Right forelimb (tissue), 1 donor: ENCODE measurements around the gene TNIP1.

Experiments used
- DNase-seq: peaks from one replicate; pipeline ENCODE4 v3.0.0-alpha.2; 2018

TNIP1 gene

DNA sequence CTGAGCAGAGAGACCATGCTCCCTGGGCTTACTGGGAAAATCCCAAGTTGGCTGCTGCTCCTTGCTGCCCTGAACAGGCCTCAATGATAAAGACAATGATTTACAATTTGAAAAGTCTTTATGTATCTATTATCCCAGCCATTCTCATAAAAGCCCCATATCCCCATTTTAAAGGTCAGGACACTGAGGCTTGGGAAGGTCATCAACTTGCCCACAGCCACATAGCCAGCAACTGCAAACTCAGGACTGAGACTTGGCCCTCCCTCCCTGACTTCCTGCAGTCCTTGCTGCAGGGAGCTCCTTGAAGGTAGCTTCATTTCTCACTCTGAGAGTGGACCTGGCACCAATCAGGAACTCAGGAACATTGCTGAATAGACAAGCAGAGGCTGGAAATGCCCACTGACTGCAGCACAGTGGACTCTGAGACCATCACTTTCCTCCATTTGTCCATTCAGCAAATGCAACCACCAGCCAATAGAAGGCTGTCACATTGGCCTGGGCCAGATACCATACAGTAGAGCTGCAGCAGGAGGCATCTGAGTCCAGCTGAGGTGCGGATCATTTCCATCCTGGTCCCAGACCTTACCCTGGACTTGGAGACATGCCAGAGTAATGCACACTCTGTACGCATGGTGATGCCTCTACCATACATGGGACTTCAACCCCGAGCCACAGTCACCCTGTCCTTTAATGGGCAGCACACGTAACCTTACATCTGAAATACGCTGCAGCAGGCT lies 18.3 kb downstream of the TNIP1 start:
- DNase-seq, result no peak

DNA sequence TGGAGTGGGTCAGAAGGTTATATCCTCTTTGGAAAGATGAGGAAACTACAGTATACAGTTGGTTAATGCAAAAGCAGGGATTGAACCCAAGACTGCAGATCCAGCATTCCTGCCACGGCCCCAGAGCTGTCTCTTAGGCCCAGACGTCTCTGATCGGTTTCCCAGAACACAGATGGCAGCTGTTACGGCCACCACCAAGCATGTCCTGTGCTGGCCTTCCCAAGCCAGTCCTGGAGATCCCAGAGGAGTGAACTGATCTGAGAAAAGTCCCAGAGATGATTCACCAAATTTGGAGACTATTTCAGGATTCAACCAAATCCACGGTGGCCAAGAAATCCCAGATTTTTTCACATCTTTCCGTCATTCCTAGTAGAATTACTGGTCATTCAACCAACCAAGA lies 20.1 kb downstream of the TNIP1 start:
- no peak for DNase-seq

DNA sequence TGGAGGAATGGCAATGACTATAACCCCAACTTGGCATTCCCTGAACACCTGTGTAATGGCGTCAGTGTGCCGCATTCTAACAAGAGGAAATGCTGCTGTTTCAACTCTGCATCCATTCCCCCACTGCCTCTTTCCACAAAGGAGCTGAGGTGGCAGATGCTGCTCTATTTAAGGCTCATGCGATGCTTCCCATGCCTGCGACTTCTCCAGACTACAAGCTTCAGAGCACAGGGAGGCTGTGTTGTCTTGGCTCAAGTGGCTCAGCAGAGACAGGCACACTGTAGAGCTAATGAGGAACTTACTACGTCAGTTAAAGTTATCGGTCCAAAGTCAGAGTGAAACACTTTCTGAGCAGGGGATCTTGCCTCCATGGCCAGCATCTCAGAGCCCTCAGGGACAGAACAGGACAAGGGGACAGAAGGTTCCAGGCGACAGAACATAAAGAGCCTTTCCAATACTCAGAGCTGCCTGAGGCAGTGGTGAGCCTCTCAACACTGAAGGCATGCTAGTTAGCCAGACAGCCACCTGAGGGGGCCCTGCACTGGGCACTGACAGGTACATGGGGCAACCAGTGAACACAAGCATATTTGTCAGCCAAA lies 21.8 kb downstream of the TNIP1 start:
- no peak for DNase-seq

DNA sequence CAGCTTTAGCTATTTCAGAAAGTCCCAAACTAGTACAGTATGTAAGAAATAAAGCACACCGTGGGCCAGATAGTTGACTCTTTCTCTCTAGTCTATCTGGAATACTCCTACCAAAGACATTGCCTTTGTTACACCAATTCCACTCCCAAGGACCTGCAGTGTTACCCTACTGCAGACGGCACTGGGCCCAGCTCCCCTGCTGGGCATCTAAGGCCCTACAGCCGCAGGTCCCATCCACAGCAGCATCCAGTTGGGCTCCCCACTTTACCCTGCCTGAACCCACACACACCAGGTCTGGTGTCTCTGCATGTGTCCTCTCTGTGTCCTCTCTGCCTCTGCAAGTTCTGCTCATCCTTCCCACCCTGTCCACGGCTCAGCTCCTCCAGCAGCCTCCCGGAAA lies 22.5 kb downstream of the TNIP1 start:
- DNase-seq, result no peak

DNA sequence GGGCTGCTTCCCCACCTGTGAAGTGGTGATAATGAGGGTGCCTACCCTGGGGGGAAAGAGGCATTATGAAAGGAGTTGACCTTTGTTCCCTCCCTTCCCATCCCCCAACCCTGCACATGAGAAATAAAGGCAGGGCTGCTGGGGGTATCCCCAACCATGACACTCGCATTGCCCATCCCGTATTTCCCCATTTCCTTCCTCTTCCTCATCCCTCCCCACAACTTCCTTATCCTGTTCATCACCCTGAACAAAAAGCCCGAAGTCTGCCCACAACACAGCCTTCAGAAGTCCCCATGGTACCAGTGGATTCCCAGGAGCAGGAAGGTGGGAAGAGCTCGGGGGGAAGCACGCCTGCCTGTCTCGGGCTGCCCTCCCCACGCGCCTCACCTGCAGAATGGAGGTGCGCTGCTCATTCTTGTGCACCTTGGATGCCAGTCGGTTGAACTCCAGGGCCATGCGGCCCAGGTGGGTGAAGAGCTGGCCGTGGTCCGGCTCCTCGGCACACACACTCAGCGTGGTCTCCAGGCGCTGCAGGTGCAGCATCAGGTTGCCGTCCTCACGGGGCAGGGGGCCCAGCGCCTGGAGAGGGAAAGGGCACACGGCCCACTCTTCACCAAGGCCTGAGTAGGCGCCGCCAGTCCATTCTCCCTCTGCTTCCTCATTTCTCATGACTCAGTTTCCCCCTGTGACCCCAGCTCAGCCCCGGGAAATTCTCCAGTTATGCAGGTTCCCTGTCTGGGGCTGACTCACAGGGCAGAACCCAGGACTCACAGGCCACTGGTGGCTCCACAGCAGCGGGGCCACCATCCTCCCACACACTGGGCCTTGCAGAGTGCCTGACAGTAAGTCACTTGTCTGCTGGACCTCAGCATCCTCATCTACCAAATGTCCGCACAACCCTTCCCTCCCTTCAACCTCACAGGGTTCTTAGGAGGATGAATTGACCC lies 24.2 kb downstream of the TNIP1 start:
- DNase-seq, result no peak

DNA sequence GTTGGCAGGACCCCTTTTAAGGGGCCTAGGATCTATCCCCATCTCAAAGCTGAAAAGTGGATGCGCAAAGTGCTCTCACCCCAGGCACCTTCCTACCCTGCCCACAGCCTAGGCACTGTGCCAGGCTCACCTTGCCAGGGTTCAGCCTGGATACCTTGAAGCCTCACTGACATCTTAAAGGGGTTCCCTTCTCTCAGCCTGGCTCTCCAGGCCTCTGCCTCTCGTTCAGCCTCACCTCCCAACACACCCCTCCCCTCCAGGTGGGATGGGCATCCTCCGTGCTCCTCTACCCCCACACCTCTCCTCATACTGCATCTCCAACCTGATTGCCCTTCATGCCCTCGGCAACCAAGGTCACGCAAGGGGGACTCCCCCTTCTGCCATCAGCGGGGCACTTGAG lies 25.5 kb downstream of the TNIP1 start:
- no peak for DNase-seq

DNA sequence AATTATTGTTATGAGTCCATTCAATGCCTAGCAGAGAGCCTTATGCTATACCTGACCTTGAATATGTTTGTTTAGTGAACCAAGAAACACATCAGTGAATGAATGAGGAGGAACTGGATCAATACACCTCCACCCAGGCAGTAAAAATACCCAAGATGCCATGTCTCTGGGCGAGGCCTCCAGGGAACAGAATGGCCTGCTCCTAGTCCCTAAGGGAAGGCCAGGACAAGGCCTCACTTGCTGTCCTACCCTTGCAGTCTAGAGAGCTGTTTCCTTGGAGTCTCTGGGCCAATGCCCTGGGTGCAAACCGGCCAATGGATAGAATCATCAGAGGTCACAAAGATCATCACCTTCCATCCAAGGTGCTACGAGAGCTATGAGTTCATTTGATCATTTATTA lies 26.1 kb downstream of the TNIP1 start:
- DNase-seq, result no peak

DNA sequence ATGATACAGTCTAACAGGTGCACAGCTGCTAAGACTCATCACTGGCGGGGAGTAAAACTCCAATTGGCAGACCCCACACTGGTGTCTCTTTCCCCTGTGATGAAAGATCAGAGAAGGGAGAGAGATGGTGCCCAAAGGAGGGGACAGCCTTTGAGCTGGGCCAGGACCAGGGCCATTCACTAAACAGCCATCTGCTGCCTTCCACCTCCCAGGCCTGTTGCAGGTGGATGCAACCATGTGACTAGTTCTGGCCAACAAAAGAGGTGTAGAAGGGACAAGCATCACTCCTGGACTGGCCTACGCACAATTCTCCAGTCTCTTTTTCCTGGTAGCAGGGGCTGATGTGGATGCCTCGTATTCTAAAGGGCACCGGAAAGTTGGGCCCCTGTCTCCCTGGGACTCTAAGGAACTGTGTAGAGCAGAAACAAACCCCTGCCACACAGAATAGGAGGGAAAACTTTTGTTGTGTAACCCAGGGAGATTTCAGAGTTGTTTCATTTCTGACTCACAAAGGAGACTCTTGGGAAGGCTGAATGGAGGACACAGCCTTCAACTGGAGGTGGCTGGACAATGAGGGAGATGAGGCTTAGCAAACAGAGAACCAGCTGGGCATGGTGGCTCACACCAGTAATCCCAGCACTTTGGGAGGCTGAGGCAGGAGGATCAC lies 26.9 kb downstream of the TNIP1 start:
- DNase-seq, result no peak

DNA sequence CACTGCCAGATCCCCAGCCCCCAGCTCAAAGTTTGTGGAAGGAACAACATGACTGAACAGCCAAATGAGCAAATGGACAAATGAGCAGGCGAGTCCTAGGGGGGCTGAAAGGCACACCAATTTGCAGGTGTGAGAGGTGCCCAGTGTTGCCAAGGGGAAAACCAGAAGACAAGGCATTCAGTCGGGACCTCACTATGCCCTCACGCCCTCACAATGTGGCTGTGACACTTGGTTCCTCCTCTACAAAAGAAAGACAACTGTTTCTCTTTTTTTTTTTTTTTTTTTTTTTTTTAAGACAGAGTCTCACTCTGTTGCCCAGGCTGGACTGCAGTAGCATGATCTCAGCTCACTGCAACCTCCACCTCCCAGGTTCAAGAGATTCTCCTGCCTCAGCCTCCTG lies 28.0 kb downstream of the TNIP1 start:
- no peak for DNase-seq

DNA sequence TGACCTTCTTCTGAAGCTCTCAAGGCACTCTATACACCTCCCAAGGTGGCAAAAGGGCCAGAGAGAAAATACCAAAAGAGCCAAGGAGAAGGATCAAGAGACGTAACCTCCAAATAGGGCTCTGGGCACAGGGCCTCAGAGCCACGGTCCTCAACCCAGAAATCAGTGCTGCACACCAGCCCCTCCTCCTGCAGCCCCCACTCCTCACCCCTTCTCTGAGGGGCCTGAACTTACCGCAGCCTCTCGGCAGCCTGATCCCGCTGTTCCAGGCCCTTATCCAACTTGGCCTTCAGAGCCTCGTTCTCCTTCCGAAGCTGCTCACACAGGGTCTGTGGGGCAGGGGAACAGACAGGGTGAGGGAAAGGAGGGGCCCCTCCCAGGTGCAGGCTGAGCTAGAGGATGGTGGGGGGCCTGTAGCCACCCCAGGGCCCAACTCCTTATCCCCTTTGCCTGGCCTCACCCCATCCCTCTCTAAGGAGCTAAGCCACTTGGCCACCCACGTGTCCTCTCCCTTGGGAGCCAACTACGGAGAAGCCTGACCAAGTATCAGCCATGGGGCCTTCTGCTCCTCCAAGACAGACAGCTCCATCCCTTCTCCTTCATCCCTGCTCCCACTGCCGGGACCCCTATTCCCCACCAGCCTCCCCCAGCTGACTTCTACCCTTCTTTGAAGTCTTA lies 28.8 kb downstream of the TNIP1 start:
- no peak for DNase-seq

DNA sequence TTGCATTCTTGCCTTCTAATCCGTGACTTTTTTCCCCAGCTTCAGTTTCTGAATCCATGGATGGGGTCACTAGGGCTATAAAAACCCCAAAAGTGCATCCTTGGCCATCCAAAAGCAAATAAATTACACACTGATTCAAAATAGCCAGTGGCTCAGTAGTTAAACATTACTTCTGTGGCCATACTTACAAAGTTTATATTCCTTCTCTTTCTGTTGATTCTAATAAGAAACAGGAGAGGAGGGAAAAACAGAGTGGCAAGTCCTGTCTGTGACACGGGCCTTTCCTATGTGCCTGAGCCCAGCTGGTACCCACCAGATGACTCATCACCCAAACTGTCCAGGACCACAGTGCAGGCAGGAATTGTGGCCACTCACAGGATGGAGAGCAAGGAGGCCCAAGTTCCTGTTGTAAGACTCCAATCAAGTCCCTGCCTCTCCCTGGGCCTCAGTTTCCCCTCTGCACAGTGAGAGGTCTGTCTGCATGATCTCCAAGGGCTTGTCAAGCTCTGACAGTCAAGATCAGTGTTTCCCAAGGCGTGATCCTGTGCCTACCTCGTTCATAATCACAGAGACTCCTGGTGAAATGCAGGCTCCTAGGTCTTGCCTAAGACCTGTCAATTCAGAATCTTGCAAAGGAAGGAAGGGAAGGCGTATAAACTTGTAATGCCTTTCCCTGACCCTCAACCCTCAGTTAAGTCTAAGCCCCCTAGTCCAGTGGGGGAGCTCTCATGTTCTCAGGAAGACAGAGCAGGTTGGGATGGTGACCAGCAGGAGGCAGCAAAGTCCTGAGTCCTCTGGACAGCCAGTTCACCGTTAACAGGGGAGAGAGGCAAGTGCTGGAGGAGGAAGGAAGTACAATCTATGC lies 29.5 kb downstream of the TNIP1 start:
- peak; percentile 87 for DNase-seq

DNA sequence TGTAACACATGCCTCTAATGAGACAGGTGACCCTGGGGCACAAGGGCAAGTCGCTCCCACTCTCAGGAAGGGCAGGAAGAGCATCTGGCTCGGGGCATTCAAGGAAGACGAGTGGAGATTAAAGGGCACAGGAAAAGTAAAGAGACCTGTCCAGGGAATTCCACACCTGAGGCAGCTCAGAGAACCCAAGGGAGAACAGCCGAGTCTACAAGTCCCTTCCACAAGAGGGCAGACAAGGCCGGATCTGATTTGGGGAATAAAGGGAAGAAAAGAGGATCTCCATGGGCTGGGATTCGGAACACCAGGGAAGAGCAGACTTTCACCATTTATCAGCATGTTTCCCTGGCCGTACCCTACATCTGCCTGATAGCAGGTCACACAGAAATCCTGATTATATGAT lies 32.3 kb downstream of the TNIP1 start:
- DNase-seq, result no peak

DNA sequence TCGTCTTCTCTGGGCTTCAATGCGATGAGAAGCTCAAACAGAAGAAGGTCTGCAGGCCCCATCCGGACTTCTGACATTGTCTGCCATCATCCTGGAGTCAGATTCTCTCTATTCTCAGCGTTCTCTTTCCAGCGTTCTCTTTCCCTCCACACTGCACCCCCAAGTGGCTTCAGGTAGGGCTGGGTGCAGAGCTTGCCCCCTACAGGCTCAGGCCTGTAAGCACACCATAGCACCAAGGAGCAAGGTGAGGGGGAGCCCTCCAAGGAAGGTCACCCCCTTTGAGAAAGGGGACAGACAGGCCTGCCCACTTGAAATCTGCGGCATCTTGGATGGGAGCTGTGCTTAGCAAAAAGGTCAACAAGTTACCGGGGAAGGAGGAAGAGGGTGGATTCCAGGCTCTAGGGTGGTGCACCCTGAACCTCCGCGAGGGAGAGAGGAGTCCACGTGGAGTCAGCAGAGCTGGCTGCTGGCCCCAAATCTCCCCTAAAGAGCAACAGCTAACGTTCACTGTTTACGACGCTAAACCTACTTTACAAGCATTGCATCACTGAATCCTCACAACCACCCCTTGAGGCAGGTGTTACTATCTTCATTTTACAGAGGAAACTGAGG lies 32.9 kb downstream of the TNIP1 start:
- DNase-seq, result no peak

DNA sequence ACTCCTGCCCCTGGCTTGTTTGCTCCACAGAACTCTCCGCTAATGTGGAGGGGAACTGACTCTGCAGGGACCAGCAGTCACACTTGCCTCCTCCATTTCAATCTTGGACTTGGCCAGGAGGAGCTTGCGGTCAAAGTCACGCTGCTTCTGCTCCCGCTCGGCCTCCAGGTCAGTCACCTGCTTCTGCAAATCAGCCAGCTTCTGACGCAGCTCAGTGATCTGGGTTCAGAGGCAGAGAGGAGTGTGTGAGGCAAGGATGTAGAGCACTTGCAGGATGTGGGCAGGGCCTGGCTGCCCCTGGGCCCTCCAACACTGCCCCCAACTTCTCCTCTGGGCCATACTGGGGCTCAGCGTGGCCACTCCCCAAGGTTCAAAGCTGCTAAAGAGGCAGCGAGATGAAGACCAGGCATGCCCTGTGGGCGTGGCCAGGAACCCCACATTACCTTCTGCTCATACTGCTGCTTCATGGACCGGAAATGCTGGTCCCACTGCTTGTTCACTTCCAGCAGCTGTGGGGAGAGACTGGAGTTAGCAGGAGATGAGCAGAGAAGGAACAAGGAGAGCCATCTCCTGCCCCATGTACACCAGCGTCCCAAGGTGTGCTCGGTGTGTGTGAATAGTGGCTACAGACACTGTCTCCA lies 38.3 kb downstream of the TNIP1 start:
- no peak for DNase-seq

DNA sequence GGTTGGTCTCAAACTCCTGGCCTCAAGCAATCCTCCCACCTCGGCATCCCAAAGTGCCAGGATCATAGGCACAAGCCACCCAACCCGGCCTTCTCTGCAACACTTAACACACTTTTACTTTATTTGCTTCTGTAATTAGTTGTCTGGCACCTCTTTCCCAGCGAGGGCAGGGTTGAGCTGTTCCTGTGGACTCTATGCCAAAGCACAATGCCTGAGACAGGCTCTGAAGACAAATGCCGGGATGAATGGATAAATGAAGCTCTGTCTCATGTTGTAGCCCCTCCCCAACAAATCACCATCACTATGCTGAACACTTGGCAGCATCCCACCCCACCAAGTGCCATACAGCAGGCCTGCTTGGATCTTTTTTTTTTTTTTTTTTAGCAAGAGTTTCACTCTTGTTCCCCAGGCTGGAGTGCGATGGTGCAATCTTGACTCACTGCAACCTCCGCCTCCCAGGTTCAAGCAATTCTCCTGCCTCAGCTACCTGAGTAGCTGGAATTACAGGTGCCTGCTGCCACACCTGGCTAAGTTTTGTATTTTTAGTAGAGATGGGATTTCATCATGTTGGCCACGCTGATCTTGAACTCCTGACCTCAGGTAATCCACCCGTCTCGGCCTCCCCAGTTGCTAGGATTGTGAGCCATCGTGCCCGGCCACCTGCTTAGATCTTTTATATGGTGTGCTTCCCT lies 39.1 kb downstream of the TNIP1 start:
- DNase-seq, result no peak

DNA sequence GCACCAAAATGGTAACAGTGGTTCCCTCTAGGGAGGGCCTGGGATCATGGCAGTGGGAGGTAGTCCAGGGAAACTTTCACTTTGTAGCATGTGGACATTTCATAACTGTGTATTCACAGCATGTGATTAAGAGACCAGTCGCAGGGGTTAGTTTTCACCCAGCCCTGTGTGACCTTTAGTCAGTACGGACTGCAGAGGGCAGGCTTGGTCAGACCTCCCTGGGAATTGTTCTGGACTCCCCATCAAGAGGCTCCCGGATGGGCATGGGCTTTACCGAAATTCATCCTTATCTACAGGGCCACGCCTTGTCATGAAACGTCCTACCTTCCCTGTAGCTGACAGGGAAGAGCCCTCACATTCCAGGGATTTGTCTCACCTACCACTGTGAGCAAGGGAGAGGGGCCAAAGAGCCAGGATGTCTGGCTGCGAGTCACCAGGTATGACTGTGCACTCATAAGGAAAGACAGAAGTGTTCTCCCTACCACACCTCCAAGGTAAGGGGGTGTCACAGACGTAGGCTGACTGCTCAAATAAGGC lies 40.6 kb downstream of the TNIP1 start:
- DNase-seq, result no peak

DNA sequence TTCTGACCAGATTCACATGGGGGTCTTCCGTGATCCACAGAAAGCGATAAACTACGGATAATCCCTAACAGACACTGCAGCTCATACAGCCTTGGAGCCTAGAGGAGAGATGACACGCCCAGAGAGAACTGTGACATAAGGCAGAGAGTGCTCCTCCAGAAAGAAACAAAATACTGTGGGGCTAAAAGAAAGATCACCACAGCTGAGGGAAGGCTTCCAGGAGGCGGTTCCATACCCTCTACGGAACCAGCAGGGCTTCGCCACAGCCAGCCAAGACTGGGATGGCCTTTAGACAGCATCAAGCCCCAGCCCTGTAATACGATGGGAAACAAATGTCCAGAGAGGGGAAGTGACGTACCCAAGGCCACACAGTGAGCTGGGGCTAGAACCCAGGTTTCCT lies 41.2 kb downstream of the TNIP1 start:
- no peak for DNase-seq

DNA sequence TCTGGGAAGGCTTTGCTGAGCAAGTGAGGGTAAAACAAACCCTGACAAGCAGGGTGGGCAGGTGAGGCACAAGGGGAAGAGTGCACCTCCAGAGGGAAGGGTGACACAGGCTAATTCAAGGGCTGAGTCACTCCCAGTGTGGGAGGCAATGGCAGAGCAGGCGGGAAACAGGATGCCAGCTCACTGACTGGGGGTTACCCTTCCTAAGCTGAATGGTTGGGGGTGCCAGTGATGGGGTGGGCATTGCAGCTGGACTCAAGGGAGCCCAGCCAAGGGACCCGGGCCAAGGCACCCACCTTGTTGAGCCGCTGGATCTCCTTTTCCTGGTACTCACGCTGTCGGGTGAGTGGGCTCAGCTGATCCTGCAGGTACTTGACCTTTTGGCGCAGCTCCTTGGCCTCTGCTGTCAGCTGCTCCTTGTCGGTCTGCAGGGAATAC lies 42.0 kb downstream of the TNIP1 start:
- no peak for DNase-seq

DNA sequence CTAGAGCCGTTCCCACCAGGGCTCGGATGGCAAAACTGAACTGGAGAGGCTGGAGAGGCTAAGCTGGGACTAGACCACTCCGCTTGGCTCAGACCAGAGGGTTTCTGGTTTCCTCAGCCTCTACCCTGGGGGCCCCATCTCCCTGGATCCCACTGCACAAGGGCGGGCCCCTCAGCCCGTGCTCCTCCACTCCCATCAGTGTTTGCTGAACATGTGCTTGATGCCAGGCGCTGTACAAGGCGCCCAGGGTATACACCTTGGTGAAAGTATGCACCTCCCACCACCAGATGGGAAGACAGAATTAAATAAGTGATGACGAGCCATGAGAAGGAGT lies 42.5 kb downstream of the TNIP1 start:
- DNase-seq, result no peak
